GM21367 (cell line): ENCODE measurements around the gene PRR5L.
A peak's percentile ranks its signal among the peaks of the same experiment; 100 is the strongest.

Experiments
- ATAC-seq: cut with Tn5 transposase; IDR thresholded peaks from one replicate; pipeline ENCODE4 v1.9.1; 2021; ENCODE audit not compliant: unreplicated experiment

Gene PRR5L

DNA sequence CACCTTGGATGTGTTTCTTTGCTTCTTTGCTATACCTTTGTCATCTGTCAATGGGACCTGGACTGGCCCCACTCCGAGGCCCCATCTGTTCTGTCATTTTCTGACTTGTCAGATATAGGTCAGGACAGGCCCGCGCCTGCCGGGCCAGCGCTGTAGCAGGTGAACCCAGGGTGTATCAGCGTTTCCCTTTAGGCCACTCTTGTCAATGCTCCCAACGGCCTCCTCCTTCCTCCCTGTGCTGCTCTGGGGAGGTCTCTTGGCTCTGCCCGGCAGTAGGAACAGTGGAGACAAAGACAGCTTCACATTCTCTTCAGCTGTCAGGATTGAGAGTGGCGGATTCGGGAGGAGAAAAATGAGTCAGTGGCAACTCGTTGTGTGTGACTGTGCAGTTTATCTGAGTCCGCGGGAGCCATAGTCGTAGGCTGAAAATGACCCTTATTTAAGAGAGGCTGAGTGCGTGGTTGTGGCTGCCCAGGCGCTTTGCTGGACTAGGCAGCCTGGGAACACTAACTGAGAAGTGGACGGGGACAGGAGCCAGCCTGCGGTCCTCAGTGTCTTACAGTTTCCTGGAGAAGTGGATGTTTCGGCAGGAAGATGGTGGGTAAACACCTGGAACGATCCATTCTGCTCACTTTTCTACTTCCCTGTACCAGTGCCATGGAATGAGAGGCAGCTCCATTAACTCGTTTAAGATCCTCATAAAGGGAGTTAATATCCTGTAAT lies 102.3 kb downstream of the PRR5L start:
- no peak for ATAC-seq

- no peak for ATAC-seq
Measured at GRCh38 chr11:36399236-36399635, 103.1 kb downstream of the PRR5L start.

GRCh38 chr11:36399745-36400144 lies 103.7 kb downstream of the PRR5L start:
- no peak for ATAC-seq

DNA sequence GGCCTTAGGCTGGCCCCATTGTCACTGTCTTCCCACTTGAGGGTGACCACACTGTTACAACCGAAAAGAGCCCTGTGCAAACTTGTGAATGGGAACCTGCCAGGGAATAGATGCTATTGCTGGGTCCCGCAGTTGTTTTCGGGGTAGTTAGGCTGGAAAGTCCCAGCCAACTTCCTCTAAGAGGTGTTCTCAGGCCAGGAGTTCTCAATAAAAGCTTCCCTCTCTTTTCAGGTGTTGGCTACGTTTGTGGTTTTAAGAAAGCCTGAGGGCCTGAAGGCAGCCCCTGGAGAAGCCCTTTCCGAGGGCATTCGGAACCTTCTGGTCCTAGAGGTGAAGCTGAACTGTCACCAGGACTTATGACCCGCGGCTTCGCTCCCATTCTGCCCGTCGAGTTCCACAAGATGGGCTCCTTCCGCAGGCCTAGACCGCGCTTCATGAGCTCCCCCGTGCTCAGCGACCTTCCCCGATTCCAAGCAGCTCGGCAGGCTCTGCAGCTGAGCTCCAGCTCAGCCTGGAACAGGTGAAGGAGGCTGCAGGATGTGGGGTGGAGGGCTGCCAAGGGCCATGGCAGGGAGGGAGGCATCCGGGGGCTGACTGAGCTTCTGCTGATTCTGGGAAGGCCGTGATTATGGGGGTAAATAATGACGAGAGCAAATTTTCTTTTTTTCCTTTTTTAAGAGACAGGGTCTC lies 104.8 kb downstream of the PRR5L start:
- ATAC-seq: no peak

GRCh38 chr11:36402568-36403170 lies 106.6 kb downstream of the PRR5L start:
- ATAC-seq: no peak

GRCh38 chr11:36403661-36404060 lies 107.6 kb downstream of the PRR5L start:
- ATAC-seq: no peak

DNA sequence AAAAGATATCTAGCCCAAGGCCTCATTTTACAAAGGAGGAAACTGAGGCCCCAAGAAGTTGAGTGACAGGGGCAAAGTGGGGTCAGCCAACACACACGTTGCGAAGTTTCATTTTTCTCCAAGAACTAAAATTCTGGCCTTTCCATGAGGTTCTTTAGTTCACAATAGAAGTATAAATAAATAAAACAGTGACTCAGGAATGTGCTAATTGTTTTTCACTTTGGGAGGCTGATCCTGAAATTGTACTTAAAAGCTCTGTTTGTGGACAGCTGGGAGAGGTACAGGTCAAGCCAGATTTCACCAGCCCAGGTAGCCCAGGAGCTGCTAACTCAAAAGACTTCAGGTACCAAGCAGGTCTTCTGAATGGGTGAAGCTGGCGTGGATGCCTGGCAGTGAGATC lies 108.7 kb downstream of the PRR5L start:
- no peak for ATAC-seq

DNA sequence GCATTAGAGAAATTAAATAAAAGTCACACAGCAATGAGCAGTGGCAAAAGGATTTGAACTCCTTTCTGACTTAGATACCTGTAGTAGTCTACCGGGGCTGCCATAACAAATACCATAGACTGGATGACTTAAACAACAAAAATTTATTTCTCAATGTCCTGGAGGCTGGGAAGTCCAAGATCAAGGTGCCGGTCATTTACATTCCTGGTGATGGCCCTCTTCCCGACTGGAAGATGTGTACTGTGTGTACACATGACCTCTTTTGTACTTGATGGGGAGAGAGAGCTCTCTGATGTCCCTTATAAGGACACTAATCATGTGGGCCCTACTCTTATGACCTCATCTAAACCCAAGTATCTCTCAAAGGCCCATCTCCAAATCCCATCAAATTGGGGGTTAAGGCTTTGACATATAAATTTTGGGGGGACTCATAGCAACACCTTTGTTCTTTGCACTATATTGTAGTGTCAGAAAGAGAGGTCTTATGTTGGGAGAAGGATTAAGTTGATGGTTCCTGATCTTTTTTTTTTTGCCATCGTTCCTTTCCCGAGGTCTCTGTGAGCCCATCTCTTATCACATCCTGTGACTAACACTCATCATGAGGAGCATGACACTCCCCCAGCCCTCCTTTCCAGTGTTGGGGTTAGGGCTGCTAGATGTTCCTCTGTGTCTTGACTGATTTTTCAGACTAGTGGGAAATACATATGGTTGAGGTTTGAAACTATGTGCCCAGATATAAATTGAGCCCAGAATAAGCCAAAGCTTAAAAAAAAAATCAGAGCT lies 109.7 kb downstream of the PRR5L start:
- no peak for ATAC-seq

- ATAC-seq: no peak
Measured at GRCh38 chr11:36407356-36407755, 111.3 kb downstream of the PRR5L start.

- no peak for ATAC-seq
Measured at GRCh38 chr11:36408498-36409136, 112.5 kb downstream of the PRR5L start.

GRCh38 chr11:36409152-36409816 lies 113.2 kb downstream of the PRR5L start:
- no peak for ATAC-seq

- ATAC-seq: peak; percentile 69
Measured at GRCh38 chr11:36411202-36411640, 115.1 kb downstream of the PRR5L start.

DNA sequence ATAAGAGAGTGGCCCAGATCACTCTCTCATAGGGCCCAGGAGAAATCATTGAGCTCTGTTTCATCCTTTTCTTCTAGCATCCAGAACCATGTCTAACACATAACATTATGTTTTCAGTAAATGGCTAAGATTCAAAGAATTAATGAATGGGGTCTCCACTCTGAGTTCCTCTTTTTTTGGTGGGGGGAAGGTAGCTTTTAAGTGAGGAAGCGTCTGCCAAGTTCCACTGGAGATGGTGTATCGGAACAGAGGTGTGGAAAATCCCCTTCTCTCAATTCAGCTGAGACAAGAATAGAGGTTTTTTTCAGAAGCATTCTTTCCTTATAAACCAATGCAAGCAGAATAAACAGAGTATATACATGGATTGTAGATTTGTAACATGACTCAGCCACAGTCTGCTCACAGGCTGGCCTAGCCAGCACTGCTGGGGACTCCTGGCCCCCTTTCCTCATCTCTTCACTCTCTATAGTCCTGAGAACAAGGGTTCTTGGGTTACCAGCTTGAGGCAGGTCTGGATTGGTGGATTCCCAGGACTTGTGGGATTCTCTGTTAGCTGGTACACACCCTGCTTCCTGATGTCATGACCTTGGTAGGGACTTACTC lies 116.8 kb downstream of the PRR5L start:
- ATAC-seq: no peak

DNA sequence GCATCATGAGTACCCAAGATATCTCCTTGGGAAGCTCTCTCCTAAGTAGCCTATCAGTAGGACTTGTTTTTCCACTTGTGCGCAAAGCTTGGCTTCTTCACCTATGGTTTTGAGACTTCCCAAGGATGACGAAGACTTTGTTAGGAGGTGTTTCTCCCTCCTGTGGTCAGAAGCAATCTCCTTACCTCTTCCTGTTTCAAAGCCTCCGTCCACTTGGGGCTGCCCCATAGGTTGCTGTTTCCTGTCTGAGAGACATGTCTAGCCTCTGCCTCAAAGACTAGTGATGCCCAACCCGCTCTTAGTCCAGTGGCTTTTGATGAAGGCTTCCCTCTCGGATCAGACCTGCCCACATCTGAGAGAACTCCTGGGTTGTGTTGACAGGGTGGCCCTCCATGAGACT lies 121.1 kb downstream of the PRR5L start:
- ATAC-seq: no peak

DNA sequence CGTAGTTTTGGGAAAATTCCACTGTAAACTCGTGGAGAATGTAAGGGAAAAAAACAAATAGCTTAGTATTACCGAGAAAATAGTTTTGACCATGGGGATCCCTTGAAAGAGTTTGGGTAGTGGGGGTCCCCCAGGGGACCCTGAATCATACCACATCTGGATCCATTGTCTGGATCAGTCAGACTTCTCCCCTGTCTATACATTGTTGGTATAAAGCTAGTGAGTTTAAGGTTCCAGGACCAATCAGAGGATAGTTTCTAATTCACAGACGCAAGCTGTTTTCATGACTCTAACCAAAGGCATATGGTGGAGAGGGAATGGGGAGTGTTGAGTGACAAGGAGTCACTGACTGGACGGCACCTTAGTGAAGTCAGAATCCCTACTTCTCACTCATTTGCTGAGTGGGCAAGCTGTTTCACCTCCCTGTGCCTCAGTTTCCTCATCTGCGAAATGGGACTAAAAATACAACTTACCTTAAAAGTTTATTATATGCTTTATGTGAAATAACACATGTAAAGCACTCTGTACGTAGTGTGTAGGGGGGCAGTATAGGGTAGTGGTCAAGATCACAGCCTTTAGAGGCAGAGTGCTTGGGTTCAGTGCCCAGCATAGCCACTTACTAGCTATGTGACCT lies 123.8 kb downstream of the PRR5L start:
- no peak for ATAC-seq

GRCh38 chr11:36421546-36422155 lies 125.6 kb downstream of the PRR5L start:
- ATAC-seq: no peak

DNA sequence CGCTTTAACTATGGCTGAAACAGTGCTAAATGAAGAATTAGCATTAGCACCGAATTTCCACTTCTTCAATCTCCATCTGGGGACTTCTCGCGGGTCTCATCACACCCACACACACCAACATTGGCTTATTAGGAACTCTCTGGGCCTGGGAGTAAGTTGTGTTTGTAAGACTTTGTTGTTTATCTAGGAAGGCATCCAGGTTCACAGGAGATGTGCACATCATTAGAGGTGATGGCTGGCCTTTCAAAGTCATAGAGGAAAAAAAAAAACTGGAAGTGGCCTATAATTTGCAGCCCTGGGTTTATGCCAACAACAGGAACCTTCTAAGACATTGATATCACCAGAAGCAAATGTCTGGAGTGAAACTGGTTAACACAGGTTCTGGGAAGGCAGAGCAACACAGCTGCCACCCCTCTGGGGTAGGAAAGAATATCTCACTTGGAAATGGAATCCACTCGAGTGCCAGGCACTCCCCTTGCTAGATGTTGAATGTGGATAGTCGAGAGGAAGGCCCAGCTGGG lies 129.5 kb downstream of the PRR5L start:
- no peak for ATAC-seq

- no peak for ATAC-seq
Measured at GRCh38 chr11:36426226-36426848, 130.2 kb downstream of the PRR5L start.
